GM21576 (cell line): Measurements from ENCODE around the gene DNAJC7.

Source experiments
- ATAC-seq: cut with Tn5 transposase; IDR thresholded peaks from one replicate; pipeline ENCODE4 v1.9.1; 2021; ENCODE audit warnings: mild to moderate bottlenecking, moderate library complexity; ENCODE audit not compliant: unreplicated experiment

DNAJC7 gene

DNA sequence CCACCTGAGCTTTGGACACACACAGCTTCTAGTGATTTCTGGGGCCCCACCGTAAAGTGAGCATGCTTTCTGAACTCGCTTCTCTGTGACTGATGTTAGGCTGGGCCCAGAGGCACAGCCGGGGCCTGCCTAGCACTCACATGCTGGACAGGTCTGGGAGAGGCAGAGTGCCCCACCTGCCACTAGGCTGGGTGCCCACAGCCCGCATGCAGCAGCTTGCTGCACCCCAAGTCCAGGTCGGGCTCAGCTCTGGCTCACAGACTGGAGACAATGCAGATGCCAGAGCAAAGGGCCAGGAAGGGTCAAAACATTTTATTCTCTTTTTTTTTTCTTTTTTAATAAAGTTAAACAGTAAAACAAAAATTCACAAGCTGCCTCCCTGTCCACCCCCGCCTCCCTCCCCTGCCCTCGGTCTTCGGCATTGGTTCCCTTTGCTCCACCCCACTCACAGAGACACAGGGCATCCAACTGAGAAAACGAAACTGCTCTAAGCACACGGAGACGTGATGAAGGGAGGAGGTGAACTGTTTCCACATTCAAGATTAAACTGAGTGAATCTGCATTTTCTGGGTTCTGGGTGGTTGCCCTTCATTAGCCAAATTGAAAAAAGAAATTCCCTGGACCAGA, 41.0 kb downstream of the DNAJC7 start:
- no peak for ATAC-seq

DNA sequence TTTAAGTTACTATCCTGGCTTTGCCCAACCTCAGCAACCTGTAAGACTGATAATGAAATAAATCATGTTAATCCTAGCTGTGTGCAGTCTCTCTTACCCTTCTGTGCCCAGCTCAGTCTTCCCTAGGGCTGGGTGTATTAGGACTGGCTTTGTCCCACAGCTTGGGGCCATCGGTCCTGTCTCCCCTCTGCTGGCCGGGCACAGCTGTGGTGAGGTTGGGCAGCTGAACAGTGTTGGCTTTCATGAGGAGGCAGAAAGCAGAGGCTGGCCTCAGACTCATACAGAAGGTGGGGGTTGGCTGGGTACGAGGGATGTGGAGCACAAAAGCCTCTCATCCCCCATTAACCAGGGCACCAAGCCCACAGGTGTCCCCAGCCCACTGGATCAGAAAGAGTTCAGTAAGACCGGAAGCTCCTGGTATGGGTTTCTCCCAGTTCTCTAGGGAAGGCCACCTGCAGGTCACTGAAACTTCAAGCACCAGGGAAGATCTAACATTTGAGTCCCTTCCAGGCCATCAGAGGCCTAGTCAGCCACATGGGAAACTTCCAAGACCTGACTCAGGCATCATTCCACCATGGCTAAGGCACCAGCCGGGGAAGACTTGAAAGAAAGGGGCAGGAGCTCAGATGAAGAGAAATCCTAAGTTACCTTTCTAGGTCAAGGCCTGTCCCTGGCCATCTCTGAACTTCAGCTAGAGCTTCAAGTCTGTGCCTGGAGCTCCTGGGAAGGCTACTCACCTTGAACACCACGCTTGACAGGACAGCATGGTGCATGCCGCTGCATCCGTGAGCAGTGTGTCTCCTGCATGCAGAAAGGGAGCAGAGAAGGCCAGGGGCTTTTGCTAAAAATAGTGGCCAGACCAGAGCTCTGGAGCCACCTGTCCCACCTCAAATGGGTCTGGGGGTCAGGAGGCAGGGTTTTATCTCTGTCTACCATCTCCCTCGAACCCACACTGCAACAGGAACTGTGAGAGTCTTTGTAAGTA, 41.8 kb downstream of the DNAJC7 start:
- no peak for ATAC-seq

DNA sequence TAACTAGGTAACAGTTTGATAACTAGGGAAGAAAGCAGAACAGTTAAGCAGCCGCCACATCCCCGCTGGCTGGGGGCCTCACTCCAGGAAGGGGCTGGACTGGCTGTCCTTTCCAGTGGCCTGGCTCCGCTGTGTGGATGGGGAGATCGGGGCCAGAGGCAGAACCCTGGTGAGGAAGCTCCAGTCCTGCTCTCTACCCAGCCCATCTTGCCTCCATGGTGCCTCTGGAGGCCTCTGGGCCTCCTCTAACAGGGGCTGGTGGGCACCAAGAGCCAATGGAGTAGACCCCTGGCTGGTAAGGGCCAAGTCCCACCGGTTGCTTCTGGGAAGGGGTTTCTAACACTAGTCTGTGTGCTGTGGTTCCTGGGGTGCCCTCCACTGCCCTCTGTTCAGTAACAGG, 42.6 kb downstream of the DNAJC7 start:
- no peak for ATAC-seq

DNA sequence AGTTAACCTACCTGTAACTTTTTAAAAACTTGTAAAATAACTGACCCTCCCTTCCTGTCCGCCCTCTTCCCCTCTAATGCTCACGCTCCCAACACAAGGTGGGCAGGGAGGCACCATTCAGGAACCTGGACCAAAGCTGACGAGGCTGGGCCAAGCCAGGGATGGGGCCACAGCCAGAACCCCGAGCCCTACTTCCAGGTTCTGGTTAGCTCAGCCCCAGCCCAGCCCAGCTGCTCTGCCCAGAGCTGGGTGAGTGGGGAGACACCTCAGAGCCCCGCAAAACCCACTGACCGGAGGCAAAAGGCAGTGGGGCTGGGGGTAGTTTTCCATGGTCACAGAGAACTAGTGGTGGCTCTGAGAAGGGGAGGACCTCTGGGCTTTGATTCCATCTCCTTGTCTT, 43.2 kb downstream of the DNAJC7 start:
- ATAC-seq = no peak

DNA sequence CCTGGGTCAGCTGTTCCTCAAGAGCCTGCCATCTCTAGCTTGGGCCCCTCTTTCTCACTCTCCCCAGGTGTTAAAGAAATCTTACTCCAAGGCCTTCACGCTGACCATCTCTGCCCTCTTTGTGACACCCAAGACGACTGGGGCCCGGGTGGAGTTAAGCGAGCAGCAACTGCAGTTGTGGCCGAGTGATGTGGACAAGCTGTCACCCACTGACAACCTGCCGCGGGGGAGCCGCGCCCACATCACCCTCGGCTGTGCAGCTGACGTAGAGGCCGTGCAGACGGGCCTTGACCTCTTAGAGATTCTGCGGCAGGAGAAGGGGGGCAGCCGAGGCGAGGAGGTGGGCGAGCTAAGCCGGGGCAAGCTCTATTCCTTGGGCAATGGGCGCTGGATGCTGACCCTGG, 43.8 kb downstream of the DNAJC7 start:
- no peak for ATAC-seq

DNA sequence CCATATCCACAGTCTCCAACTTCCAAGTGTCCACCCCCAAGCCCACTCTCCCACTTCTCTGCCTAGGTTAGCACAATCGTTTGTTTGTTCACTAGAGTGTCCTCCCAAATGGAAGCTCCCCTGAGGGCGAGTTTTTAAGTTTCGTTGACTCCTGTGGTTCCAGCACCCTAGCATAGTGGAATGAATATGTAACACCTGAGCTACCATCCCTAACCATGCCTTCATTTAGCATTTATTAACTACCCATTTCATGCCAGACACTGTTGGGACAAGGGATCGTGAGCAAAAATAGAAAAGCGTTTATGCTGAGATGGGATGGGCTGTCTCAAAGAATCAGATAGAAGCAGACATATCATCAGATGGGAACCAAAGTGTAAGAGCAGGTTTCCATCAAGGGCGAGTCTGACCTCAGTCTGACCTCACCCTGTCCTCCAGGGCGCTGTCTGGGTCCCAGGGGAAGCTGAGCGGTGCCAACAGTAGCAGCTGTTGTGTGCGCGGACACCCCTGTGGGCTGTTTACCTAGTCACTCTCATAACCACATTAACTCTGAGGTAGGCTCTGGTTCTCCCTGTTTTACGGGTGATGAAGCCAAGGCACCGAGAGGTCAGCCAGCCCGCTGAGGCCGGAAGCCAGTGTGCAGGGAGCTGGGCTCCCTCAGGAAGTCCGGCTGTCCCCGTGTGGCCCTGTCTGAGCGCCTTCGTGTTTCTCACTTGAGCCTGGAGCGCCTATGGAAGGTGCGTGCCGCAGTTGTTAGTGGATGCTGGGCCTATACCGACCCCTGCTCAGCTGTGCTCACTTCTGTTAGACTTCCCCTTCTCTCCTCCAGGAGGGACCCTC, 44.5 kb downstream of the DNAJC7 start:
- ATAC-seq = no peak

DNA sequence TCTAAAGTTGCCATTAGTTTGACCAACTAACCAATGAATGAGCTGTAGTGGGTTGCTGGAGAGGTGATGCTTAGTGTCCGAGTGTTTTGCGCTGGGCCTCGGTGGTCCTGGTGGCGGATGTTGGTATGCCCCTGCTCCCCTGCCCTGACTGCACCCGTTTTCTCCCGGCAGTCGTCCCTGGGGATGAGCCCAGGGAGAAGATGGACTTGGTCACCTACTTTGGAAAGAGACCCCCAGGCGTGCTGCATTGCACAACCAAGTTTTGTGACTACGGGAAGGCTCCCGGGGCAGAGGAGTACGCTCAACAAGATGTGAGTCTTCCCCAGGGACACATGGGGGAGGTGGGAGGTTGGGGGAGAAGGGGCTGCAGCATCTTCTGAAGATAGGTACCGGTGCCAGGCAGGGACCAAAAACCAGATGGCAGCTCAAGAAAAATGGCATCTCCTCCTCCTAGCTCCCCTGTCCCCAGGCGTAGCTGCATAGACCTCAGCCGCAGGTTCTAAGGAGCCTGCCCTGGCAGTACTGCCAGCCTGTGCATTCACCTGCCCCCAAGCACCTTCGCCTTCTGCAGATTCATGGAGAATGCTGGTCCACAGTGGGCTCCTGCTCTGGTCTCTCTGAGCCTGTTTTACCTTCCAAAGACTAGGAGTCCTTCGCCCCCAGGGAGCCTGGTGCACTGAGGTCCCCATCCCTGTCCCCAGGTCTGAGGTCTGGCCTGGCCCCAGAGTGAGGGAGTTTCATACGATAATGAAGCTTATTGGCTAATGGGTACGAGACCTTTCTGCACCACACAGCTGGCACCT, 45.3 kb downstream of the DNAJC7 start:
- no peak for ATAC-seq

DNA sequence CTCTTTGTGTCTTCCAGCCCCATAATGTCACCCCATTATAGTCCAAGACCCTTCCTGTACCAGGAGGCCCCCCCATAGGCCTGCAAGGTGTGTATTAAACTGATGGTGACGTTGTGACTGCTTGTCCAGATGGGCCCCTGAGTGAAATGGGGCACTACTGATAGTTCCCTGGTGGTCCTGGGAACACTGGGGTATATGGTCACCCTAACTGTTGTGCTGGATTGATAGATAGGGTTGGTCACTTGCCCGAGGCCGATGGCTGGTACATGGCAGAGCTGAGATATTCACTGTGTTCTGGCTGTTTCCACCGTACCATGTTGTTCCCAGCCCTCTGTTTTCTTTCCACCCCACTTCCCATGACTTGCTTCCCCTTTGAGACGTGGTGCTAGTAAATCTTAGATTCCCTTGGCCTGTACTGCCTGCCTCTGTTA, 46.3 kb downstream of the DNAJC7 start:
- ATAC-seq = no peak

DNA sequence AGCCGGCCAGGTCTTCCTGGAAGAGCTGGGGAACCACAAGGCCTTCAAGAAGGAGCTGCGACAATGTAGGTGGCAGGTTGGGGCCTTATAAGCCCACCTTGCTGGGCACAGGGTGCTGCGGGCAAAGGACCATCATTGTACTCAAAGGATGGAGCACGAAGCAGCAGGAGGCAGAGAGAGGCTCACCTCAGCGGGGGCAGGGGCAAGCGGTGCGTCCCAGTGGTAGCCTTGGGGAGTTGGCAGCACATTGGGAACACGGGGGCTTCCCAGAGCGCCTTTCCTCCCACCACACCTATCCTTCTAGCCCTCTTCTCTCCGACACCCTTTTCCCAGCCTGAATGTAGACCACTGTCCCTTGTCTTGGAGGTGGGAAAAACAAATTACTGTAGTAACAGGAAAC, 48.6 kb downstream of the DNAJC7 start:
- ATAC-seq = no peak

DNA sequence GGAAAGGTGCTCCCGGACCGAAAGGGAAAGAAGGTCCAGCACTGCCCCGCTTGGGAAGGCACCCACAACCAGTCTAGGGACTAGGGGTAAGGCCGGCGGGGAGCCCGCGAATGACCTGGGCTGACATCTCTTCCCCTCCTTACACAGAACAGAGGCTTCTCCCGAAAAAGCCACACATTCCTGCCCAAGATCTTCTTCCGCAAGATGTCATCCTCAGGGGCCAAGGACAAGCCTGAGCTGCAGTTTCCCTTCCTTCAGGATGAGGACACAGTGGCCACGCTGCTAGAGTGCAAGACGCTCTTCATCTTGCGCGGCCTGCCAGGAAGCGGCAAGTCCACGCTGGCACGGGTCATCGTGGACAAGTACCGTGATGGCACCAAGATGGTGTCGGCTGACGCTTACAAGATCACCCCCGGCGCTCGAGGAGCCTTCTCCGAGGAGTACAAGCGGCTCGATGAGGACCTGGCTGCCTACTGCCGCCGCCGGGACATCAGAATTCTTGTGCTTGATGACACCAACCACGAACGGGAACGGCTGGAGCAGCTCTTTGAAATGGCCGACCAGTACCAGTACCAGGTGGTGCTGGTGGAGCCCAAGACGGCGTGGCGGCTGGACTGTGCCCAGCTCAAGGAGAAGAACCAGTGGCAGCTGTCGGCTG, 49.2 kb downstream of the DNAJC7 start:
- ATAC-seq = no peak

DNA sequence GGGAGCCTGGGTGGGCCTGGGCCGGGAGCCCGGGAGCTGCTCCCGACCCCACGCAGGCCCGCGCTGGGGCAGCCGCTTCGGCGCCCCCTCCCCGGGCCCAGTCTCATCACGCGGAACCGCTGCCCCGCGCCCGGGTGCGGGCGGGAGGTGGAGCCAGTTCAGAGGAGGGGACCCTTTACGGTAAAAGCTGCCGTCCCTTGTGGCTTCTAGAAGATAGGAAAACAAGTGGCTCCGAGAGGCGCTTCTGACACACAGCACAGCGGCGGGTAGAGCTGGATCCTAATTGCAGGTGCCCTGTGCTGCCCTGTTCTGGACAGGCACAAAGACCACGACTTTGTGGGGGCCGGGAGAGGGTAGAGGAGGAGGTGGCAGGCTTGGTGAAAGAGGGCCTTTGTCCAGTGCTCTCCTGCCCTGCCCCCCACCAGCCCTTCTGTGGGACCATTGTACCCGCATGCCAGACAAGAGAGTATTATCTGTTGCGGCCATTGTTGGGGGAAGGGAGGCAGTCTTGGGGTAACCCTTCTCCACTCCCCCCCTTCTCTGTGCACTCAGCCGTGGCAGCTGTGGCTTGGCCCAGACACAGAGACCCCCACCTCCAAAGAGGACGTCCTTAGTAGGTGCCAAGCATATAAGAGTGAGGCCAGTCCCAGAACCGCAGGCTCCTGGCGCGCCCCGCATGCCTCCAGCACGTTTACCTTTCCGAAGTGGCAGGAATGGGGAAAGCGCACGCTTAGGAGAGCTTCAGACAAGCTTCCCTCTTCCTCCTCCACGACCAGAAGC, 49.9 kb downstream of the DNAJC7 start:
- ATAC-seq = no peak

DNA sequence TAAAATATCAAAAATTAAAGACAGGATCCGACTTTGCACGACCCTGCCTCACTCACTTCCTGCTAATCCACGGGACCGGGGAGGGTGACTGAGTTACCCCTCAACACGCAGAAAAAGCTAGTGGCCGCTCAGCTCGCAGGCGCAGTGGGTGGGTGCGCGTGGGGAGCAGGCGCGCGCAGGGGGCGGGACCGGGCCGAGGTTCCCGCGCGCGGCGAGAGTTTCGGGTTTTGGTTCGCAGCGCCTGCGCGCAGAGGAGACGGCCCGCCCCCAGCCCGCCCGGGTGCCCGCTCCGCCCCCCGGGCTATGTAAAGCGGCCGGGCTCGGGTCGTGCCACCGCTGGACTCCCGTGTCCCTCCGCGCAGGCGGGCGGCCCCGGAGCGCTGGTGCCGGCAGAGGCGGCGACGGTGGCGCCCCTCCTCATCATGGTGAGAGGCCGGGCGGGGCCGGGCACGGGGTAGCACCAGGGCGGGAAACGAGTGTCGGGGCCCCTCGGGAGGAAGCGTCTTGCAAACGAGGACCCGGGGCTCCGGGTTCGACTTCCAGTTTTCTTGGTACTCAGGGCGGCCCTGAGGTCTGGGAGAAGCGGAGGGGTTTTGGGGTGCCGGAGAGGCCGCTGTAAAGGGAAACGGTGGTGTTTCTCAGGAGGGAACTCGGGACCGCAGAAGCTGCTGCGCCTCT, 50.6 kb downstream of the DNAJC7 start, which contains the start of gene CNP:
TSS of gene CNP (plus strand) at position 333 of the 678 bp plus-strand sequence. CDS start at position 423, 90 bp downstream.
- ATAC-seq = peak; percentile 58

DNA sequence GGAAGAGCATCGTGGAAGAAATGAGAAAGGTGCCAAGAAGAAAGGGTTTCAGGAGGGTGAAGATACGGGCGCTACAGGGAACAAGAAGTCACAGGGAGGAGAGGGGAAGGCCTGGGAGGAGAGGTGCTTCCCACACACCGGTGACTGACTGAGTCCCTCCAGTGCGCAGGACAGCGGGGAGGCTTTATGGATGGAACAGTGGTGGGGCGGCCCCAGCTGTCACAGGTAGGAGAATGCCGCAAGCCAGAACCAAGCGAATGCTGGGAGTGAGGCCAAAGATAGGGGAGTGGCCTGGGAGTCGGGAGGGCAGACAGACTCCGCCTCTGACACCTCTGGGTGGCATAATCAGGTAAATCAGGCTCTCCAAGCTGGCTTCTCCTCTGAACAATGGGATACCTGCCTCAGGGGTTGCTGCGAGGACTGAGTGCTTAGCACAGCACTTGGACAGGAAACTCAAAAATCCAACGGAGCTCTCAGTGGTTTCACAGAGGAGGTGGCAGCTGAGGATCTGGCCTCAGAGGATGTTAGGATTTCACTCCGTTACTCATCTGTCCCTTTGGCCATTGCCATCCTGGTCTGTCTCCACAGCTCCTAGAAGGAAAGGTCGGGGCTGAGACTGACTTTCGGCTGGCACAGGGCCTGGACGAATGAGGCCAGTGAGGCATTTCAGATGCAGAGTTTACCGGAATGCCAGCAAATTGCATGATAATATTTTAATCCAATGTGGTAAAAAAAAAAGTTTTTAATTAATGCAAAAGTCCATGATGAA, 51.4 kb downstream of the DNAJC7 start:
- no peak for ATAC-seq

DNA sequence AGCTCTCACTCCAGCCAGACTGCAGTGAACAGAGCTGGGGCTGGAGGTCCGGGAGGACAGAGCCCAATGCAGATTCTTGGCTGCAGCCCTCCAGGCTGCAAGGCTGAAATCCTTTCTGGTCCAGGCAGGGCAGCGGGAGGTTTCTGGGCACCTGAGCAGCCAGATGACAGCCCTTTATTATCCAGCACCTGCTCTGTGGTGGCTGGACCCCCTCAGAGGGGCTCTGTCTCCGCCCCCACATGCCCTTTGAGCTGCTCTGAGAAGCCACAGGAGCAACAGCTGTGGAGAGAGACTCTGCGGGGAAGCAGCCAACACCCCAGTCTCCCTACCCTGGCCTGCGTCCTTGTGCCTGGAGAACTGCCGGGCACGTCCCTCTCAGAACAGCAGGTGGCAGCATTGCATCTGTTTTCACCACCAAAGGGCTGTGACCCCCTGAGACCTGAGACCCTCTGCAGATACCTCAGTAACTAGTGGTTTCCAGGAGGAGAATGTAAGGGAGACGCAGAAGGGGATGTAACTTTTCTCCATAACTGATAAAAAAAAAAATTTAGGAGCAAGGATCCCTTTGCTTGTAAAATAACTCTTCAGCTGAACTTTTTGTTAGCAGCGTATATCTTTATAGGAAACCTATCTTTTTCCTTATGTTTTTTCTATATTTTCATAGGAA, 54.3 kb downstream of the DNAJC7 start:
- no peak for ATAC-seq

DNA sequence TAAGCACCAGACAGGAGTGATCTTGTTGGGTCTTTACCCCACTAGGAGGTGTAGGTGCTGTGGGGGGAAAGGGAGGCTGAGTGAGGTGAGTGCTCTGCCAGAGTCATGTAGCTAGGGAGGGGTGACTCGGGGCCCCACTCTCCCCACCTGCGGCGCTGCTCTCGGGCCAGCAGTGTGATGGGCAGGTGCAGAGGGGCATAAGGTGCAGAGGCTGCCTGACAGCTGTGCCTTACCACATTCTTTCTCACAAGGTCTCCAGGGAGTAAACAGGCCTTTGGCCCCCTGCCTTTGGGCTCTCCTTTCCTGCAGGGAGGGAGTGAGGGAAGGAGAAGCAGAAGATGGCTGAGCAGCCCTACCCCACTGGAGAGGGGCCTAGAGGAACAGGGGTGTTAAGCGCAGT, 55.1 kb downstream of the DNAJC7 start:
- ATAC-seq = no peak

DNA sequence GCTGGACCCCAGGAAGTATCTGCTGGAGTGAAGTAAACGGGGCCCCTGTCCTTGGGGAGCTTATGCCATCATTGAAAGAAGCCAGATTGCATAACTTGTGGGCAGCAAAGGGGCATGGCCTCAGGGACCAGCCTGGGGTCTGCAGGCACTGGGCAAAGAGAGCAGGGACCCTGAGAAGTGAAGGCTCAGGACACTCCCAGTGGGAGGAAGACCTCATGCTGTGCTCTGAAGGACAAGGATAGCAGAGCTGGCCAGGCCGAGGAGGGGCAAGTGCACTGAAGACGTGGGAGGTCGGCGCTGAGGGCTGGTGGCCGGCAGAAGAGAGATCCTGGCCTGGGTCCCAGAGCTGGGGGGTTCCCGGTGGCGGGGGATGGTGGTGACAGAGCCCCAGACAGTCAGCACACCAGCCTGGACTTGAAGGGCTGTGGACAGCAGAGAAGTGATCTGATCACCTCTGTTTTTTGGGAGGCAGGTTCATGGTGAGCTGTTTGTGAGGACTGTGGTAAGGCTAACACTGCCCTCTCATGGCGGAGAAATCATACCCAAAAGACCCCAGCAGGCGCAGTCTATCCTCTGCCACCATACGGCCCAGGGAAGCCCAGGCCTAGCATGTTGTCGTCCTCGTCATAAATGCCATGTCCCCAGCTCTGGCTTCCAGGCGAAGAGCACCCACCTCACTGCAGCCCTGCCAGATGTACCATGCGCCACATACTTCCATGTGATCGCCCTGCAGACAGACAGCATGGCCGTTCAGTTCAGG, 57.7 kb downstream of the DNAJC7 start:
- no peak for ATAC-seq

DNA sequence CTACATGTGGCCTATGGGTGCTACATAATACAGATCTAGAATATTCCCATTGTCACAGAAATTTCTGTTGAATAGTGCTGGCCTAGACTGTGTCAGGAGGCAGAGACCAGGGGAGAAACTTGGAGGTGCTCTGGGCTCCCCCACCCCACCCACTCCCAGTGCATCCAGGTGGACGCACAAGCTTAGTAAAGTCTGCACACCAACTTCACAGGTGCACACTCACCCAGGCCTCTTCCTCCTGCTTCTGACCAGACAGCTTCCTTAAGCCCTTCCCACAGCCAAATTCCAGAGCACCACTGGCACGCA, 58.3 kb downstream of the DNAJC7 start:
- no peak for ATAC-seq
